PC-9 (cell line): ENCODE data around the gene ATG5.

Experiments used
- CTCF ChIP-seq: fragments of 200-600 bp; sonication (generic); conservative IDR thresholded peaks from 2 replicates; pipeline ENCODE4 v1.6.1; 2017; ENCODE audit warnings: mixed run types, antibody characterized with exemption, mild to moderate bottlenecking, moderate library complexity
- EZH2 ChIP-seq: fragments of 200-600 bp; sonication (generic); IDR thresholded peaks from 2 replicates; pipeline ENCODE4 v1.8.0; 2017; ENCODE audit warnings: antibody characterized with exemption, low read depth

GRCh38 chr6:106373502-106374239 is 48.1 kb upstream of the ATG5 start:
- TF ChIP-seq CTCF = no peak
- TF ChIP-seq EZH2 = no peak
